Stimulated activated CD4-positive, alpha-beta T cell treated with anti-CD3 and anti-CD28 coated beads, Interleukin-4, amount 100 ng/mL, for 1 hour (primary cell): ENCODE measurements around the gene HECA.
"Not testable (repeated sequence)": the region's sequence is repeated elsewhere in the genome, so short reads cannot be mapped to it uniquely, and the experiment has no call there.

Experiments used
- DNase-seq: peaks from one replicate; pipeline ENCODE4 v3.0.0-alpha.2; 2020

Gene HECA, protein sequence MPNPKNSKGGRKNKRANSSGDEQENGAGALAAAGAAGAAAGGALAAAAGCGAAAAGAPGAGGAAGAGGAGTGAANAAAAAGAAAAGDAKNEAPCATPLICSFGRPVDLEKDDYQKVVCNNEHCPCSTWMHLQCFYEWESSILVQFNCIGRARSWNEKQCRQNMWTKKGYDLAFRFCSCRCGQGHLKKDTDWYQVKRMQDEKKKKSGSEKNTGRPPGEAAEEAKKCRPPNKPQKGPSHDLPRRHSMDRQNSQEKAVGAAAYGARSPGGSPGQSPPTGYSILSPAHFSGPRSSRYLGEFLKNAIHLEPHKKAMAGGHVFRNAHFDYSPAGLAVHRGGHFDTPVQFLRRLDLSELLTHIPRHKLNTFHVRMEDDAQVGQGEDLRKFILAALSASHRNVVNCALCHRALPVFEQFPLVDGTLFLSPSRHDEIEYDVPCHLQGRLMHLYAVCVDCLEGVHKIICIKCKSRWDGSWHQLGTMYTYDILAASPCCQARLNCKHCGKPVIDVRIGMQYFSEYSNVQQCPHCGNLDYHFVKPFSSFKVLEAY

DNA sequence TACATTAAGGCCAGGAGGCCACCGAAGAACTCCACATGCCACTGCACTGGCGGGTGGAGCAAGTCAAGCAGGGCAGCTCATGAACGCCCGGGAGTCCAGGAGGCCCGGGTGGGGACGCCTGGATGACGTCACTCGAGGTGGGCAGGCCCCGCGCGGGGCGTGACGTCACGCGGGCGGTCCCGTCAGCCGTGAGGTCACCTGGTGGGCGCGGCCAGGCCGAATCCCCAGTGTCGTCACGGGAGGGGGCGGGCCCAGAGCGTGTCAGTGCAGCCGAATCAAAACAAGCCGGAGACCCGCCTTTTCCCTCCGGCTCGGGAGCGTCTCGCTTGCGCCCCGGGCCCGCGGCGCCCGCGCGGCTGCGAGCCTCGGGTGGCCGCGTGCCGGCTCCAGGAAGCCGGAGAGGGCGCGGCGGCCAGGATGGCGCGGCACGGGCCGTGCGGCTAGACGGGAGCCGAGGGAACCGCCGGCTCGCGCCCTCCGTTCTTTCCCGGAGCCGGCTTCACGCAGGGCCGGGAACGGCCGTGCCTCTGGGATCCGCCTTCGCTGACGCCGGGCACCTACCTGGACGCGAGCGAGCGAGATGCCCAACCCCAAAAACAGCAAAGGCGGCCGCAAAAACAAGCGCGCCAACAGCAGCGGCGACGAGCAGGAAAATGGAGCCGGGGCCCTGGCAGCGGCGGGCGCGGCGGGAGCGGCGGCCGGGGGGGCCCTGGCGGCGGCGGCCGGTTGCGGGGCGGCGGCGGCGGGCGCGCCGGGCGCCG is at the start of gene HECA:
Gene HECA, plus strand, starts transcription at position 264 of the 761 bp plus-strand sequence. Its CDS starts 317 bp downstream, at position 581.
- DNase-seq, result peak; percentile 100

DNA sequence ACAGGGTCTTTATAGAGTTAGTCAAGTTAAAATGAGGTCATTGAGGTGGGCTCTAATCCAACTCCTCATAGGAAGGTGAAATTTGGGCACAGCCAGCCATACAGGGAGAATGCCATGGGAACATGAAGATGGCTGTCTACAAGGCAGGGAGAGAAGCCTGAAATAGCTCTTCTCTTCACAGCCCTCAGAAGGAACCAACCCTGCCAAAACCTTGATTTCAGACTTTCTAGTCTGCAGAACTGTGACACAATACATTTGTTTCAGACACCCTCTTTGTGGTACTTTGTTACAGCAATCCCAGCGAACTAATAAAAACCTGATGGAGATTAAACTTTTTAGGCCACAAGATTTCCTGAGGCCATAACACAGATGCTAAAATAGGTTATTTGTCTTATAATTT is 43.1 kb upstream of the HECA start:
- DNase-seq, result no peak

DNA sequence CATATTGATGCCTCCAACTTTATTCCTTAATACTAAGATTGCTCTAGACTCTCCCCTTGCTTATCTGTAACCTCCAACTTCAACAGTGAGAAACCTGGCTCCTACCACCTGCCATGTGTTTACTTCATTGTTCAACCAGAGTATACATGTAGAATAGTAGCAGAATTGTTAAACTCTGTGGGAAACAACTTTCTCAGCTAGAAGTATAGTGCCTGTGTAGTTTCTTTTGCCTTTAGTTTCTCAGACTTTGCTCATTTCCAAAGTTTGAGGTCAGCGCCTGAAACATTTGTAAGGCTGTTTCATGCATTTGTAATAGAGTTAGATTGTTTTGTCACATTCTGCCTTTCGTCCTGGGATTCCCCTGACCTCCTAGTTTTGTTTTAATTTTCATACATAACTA is 34.9 kb upstream of the HECA start:
- no peak for DNase-seq

DNA sequence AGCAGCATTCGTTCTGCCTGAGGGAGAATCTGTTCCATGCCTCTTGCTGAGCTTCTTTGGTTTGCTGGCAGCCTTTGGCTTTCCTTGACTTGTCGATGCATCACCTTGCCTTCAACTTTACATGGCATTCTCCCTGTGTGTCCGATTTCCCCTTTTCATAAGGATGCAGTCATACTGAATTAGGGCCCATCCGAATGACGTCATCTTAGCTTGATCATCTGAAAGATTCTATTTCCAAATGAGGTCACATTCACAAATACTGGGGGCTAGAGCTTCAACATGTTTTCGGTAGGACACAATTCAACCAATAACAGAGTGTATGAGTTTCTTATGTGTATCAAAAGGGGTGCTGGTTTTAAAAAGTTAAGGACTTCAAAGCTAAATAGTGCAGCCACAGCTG is 27.8 kb upstream of the HECA start:
- no peak for DNase-seq

DNA sequence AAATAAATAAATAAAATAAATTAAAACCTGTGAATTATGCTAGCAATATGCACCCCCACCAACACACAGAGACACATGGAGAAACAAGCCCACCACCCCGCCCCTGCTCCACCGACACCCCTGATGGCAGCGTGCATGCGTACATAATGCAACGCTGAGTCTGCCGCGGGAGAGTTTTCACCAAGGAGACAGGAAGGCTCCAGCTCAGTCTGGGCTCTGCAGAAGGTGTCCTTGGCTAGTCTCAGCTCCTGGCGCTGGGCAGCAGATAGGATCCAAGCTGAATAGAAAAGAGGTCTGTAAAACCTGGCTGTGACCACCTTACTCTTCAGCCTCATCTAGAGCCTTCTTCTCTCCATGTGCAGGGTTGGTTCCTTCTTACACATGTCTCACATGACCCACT is 26.5 kb upstream of the HECA start:
- no peak for DNase-seq

DNA sequence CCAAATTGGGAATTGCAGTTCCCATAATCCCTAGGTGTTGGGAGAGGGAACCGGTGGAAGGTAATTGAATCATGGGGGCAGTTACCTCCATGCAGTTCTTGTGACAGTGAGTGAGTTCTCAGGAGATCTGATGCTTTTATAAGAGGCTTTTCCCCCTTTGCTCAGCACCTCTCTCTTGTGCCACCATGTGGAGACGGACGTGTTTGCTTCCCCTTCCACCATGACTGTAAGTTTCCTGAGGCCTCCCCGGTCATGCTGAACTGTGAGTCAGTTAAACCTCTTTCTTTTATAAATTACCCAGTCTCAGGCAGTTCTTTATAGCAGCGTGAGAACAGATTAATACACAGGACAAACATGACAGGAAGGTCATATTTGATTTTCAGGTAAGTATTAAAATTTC is 25.3 kb upstream of the HECA start:
- DNase-seq, result peak; percentile 21

DNA sequence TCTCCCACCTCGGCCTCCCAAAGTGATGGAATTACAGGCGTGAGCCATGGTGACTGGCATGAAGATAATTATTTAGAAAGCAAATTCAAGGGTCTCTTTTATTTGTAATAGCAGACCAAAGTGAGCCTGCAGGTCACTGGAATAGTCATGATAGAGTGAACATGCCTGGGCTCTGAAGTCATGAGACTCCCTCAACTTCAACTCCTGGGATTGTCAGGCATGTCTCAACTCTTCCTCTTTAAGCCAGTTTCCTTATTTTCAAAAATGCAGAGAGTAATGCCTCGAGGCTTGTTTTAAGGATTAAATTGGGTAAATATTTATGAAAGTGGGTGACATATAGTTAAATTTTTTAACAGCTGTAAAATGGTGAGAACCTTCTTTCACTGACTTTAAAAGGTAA is 22.7 kb upstream of the HECA start:
- DNase-seq, result no peak

DNA sequence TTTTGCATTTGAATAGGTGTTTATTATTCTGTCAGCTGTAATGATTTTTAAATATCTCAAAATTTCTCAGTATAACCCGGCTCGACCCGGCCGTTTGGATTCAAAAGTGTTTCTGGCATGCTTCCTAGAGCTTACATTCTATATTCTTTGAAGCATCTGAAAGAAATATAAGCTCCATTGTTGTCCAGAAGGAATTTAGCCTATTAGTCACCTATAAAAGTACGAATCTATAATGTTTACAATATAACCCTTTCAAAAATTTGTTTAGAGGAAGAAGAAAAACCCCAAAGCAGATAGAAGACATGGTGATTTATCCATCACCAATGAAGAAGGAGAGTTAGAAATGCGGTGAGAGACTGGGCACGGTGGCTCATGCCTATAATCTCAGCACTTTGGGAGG is 22.3 kb upstream of the HECA start:
- DNase-seq, result no peak

DNA sequence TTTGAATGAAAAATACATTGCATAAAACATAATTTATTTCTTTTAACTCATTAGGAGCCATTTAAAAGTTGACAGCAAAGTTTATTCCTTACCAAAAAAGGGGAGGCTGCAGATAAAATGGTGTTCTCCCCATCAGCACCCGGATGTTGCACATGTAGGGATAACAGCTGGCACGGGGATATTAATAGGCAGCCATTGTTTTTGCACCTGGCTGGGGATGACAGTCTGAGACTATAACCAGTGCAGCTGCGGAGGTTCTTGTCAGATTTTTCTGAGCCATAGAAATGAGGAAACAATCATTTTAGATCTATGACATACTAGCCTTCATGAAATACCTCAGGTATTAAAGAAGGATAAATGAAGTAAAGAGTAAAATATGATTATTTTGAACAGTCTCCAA is 20.1 kb upstream of the HECA start:
- no peak for DNase-seq

DNA sequence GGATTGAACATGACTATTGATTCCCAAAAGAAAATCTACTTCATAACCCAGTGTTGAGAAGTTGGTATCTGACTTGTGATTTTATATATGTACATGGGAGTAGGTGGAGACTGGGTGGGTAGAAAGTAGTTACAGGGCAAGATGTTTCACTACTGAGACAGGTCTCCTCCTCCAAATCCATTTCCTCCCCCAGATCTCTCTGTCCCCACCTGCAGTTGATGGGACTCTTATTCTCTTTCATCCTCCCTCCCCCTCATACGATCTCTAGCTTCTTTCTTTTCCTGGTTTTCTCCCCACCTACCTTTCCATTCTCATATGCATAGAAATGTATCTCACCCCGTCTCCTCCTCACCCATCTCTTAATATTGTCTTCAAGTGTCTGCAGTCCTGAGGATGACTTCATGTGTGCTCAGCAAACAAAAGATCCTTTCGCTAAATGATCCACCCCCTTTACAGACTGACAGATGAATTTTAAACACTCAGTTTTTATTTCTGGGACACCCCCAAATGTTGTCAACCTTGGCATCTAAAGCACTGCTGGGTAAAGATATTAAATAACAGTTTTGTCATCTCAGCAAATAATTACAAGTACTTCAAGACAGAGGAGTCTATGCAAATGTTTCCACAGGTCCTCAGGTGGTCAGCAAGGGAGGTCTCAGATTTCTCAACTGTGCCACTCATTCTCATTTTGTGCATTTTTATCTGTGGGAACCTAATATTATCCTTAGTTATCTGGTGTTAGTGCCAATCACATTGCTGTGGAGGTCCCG is 18.7 kb upstream of the HECA start:
- DNase-seq, result no peak

DNA sequence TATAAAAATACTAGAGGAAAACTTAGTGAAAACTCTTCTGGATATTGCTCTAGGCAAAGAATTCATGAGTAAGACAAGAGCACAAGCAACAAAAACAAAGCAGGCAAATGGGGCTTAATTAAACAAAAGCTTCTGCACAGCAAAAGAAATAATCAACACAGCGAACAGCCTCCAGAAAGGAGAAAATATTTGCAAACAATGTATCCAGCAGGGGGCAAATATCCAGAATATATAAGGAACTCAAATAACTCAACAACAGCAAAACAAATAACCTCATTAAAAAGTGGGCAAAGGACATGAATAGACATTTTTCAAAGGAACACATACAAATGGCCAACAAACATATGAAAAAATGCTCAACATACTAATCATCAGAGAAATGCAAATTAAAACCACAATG is 17.1 kb upstream of the HECA start:
- DNase-seq, result no peak

DNA sequence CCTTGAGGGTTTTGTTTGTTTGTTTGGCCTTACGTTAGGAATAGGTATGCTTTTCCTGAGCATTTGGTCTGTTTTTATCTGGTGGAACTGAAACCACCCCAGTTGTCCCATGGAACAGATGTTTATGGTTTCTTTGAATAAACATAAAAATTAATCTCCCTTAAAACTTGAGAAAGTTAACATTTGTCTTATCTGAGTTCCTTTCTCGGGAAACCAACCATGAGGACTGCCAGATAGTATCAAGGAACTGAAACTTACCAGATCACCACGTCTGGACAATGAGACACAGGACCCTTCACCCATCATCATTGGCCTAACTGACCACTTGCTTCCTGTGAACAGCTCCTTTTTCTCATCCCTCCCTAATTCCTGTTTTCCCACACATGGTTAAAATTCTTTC is 15.3 kb upstream of the HECA start:
- no peak for DNase-seq

DNA sequence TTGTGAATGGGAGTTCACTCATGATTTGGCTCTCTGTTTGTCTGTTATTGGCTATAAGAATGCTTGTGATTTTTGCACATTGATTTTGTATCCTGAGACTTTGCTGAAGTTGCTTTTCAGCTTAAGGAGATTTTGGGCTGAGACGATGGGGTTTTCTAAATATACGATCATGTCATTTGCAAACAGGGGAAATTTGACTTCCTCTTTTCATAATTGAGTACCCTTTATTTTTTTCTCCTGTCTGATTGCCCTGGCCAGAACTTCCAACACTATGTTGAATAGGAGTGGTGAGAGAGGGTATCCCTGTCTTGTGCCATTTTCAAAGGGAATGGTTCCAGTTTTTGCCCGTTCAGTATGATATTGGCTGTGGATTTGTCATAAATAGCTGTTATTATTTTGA is 12.1 kb upstream of the HECA start:
- DNase-seq, result not testable (repeated sequence)

DNA sequence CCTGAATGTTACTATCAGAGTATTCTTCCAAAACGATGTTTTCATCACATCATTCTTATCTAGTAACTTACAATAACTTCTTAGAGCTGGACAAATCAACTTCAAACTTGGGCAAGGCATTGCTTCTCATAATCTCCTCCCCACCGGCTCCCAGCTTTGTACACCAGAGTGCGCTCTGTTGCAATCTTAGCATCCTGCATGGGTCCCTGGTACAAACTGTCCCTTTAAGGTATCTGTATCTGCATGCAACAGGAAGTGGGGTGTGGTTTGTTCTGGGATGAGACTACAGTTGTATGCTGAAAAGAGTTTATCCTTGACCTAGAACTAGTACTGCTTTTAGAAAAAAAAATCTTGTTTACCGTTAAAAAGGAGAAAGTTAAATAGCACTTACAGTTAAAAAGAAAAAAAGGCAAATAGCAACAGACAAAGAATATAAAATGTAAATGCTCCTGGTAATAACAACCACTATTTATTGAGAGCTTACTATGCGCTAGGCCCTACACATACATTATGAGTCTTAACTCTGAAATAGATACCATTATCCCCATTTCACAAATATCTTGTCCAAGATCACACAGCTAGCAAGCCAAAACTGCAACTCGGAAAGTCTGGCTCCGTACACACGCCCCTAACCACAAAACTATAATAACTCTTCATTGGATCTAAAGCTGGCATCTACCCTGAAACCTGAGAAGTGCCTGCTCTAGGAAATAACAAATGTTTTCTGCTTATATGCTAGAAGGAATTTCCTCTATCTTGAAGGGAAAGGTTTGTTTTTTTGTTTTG is 9.8 kb upstream of the HECA start:
- peak; percentile 71 for DNase-seq

DNA sequence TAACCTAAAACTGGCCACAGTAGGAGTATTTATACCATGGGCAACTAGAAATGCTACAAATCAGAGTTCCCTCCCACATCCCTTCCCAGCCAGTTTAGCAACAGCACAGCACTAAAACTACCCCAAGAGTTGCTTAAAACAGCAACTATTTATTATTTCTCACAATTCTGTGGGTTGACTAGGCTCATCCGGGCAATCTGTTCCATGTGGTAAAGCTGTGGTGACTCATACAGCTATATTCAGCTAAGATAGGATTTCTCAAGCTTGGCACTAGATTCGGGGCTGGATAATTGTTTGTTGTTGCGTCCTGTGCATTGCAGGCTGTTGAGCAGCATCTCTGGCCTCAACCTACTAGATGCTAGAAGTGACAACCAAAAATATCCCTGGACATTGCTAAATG is 8.6 kb upstream of the HECA start:
- no peak for DNase-seq

DNA sequence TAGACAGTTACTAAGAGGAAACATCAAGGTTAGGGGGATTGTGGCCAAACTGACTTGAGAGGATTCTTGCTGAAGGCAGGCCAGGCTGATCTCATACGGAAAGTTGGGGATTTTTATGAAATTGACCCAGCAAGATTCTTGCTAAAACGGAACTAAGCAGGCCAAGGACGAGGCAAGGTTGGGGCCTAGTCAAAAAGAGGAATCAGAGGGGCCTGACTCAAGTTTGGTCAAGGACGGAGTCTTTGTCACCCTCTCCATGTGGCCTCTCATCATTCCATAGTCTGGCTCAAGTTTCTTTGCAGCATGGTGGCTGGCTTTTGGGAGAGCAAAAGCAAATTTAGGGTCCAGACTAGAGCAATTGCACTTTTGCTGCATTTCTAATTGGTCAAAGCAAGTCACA is 7.9 kb upstream of the HECA start:
- DNase-seq, result no peak

DNA sequence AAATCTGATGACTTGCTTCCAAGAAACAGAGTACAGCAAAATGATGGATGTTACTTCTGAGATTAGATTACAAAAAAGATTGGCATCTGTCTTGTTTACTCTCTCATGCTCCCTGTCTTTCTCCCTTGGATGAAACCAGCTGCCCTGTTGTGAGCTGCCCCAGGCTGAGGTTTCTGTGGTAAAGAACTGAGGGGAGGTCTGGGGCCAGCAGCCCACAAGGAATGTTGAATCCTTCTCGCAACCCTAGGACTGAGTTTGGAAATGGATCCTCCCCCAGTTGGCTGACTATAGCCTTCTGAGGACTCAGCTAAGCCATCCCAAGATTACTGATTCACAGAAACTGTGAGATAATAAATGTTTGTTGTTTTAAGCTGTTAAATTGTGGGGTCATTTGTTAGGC is 5.6 kb upstream of the HECA start:
- no peak for DNase-seq

DNA sequence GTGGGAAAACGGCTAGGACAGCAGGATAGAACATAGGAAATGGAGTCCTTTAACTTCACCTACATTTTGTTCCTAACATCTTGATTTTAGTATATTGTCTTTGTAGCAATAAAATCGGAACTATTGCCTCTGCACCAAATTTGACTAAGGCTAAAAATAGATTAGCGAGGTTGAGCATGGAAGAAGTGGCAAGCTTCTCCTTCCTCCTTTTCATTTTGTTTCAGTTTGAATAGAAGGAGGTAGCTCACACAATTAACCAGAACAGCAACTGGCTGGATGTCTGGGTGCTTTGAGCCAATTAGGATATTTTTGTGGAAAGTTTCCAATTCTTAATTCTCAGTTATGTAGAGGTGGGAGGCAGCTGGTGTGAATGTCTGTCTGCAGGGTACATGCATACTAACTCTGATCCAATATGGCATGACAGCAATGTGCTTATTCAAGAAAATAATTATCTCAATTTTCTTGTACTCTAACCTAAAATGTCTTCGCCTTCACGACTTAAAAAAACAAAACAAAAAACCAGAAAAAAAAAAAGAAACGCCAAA is 3.1 kb upstream of the HECA start:
- DNase-seq, result no peak

DNA sequence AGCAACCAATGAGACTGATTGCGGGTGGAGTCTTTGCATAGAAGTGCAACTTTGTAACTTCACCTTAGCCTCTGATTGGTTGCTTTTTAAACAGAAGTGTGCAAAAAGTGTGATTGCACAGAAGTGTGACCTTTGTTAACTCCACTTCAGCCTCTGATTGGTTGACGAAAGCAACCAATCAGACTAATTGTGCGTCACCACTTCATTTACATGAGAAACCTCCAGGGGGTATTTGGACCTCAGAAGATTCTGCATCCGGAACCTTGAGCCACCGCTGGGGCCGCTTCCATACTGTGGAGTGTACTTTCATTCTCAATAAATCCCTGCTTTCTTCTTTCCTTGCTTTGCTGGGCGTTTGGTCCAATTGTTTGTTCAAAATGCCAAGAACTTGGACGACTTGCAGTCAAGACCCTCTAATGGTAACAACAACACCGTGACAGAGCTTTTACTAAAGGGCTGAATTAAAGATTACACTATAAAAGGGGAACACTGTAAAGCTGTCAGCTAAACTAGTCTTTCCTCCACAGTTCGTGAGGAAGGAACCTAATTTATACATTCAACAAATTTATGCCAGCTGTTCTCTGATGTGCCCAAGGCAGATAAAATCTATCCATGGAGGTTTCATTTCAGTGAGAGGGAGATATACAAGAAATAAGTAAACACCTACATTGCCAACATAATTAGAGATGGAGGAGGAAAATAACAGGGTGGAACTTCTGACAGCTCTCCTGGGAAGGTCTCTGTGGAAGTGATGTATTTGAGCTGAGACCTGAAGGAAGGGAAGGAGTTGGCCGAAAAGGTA is 1.4 kb upstream of the HECA start:
- no peak for DNase-seq

DNA sequence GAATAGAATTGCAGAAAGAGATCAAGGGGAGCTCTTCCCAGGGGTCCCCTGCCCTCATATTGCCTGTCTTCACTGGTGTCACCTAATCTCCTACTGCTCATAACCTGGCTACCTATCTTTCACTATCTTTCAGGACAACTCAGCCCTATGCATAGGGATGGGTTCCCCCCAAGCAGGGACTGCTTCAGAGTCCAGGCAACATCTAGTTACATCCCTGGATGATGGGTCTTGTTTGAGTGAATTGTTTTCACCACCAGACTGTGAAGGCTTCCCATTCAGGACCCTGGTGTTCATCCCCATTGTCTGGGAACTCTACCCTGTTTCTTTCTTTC is 850 bp upstream of the HECA start:
- DNase-seq, result no peak
